Measurements from ENCODE around the gene VAMP1. TPM values are rescaled to one million over a fixed set of nuclear protein-coding genes. Genes with fewer than 3 reads are reported as not detected.
"Not testable (repeated sequence)": the region's sequence is repeated elsewhere in the genome, so short reads cannot be mapped to it uniquely, and the experiment has no call there.

The VAMP1 gene
- polyA plus RNA-seq, 3 donors: 0.84 to 24.6 (median 0.85) TPM

DNA sequence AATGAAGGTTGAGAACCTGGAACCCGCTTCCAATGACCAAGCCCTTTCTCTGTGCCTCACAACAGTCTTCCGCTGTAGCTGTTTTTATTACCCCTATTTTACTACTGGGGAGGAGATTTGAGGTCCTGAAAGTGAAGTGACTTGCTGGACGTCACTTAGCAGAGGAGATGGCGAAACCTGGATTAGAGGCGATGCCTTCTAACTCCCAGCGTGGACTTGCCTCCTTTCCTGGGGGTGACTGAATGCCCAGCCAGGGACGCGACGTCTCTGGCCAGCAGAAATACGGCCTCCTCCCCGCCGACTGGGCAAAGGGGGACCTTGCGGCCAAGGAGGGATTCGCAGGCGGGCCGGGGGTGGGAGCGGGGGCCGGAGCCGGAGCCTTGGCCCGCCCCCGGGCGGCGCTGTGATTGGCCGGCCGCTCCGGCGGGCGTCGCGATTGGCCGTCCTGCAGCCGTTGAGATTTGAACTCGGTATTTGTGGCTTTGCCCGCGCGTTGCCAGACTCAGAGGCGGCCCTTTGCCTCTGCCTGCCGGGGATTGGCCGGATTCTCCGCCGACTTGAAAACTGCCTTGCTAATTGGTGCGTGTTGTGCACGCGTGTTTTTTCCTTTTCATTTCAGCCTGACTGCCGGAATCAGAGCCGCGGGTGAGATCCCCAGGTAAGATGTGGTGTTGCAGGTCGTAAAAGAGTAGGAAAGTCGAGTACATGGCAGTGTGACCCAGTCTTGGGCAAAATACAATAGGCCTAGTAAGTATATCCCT is 23.2 kb upstream of the VAMP1 start, which contains the start of gene NCAPD2:
Gene NCAPD2 (plus strand): TSS at position 606 of the 761 bp plus-strand sequence. CDS start 997 bp downstream, outside the sequence.
- Mint-ChIP-seq H3K4me1 (peaks cover 22% of the 10 kb centered on the region), H3K4me3 (peak within 1 kb of the TSS; percentile 97 to 98), H3K27me3 (ENCODE audit: low read depth in 3 of 3) (peaks cover 0 to 3% (median 2%) of the 10 kb centered on the region in 3 donors), H3K27ac (peak within 1 kb of the TSS; percentile 95 to 99 (median 99)), H3K9me3 (no peaks in the 10 kb centered on the region), H3K36me3 (peaks cover 20 to 35% of the 10 kb centered on the region in 2 donors)
- DNase-seq: peak; percentile 91 to 95 (median 91)
- TF ChIP-seq, protein P1, sequence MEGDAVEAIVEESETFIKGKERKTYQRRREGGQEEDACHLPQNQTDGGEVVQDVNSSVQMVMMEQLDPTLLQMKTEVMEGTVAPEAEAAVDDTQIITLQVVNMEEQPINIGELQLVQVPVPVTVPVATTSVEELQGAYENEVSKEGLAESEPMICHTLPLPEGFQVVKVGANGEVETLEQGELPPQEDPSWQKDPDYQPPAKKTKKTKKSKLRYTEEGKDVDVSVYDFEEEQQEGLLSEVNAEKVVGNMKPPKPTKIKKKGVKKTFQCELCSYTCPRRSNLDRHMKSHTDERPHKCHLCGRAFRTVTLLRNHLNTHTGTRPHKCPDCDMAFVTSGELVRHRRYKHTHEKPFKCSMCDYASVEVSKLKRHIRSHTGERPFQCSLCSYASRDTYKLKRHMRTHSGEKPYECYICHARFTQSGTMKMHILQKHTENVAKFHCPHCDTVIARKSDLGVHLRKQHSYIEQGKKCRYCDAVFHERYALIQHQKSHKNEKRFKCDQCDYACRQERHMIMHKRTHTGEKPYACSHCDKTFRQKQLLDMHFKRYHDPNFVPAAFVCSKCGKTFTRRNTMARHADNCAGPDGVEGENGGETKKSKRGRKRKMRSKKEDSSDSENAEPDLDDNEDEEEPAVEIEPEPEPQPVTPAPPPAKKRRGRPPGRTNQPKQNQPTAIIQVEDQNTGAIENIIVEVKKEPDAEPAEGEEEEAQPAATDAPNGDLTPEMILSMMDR (IDR thresholded peaks at IDR 0.05): peak; percentile 19
- H3K4me3 ChIP-seq (replicated peaks in 1 of 3; ENCODE audit: low read depth in 2 of 3, low read length in 3 of 3): peak within 1 kb of the TSS; percentile 61 to 92 (median 90)
- peaks cover 58% of the 10 kb centered on the region for H3K79me2 ChIP-seq (ENCODE audit: insufficient read depth, low read length)
- H3K4me1 ChIP-seq (ENCODE audit: control insufficient read depth in 1 of 2, insufficient read depth in 2 of 2, low read length in 2 of 2): peaks cover 20 to 30% of the 10 kb centered on the region in 2 donors
- peak within 1 kb of the TSS; percentile 88 to 91 for H3K27ac ChIP-seq (ENCODE audit: low read depth in 1 of 2, low read length in 2 of 2)
- no peaks in the 10 kb centered on the region for H3K27me3 ChIP-seq (ENCODE audit: control insufficient read depth in 2 of 2, insufficient read depth in 2 of 2, low read length in 2 of 2)
- peak within 1 kb of the TSS; percentile 94 for H2AFZ ChIP-seq (ENCODE audit: insufficient read depth, low read depth, low read length, poor library complexity, severe bottlenecking)
- H3K9ac ChIP-seq (ENCODE audit: insufficient read depth, low read length, poor library complexity, severe bottlenecking): peak within 1 kb of the TSS; percentile 73
- peaks cover 28 to 39% of the 10 kb centered on the region in 2 donors for H3K36me3 ChIP-seq (replicated peaks in 1 of 2; ENCODE audit: control insufficient read depth in 1 of 2, insufficient read depth in 2 of 2, low read length in 2 of 2)
- no peaks in the 10 kb centered on the region for H3K9me3 ChIP-seq (replicated peaks in 1 of 2; ENCODE audit: control insufficient read depth in 1 of 2, insufficient read depth in 1 of 2, low read length in 2 of 2)
- H3K4me2 ChIP-seq (replicated peaks; ENCODE audit: extremely low read depth, low read length, poor library complexity, severe bottlenecking): peak within 1 kb of the TSS; percentile 93
- intact Hi-C loops (cut with micrococcal nuclease): loop anchor here (2.0 kb wide), 2 partner anchors 23 to 41 kb away; partner anchors contain the start of genes GAPDH (in 1 of the 2) and VAMP1 (in 1 of the 2)
- 0% methylated on average over 47 of the region's 49 CpGs for WGBS (ENCODE audit: insufficient coverage)
- H4K20me1 ChIP-seq (ENCODE audit: insufficient read depth, low read length): peaks cover 10% of the 10 kb centered on the region

DNA sequence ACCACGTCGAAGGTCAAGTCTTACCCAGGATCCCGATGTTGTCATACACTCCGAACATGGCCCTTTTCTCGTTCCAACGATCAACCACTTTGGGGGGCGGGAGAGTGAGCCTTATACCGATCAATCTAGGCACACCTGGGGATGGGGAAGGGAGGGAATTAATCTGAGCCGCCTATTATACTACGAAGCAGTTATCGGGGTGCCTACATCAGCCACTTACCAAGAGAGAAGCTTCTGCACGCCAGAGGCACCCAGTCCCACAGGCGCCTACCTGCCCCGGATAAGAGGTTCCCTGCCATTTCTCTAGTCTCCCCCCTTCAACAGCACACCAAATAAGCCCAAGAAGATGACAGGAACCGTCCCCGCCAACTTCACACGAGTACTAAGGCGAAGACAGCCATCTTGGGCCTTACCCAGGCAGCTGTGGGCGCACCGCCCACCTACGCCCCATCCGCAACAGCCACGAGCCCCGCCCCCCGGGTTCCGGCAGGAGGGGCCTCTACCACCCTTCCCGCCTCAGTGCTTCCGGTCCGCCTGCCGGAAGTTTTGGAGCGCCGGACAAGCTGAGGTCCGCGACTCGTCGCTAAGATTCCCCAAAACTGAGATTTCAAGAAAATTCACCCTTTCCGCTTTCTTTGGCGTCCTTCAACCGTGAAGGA is 22.5 kb upstream of the VAMP1 start, which contains the start of gene MRPL51:
Gene MRPL51 (minus strand): TSS at position 425 of the 659 bp plus-strand sequence. CDS start 126 bp downstream, at position 299.
- peaks cover 16 to 28% of the 10 kb centered on the region in 2 donors for H3K36me3 Mint-ChIP-seq
- TF ChIP-seq, protein P1 (IDR thresholded peaks at IDR 0.05): no peak
- Histone ChIP-seq H3K4me3 (replicated peaks in 1 of 3; ENCODE audit: low read depth in 2 of 3, low read length in 3 of 3) (peak within 1 kb of the TSS; percentile 61 to 92 (median 90)), H3K79me2 (ENCODE audit: insufficient read depth, low read length) (peaks cover 51% of the 10 kb centered on the region), H3K27ac (ENCODE audit: low read depth in 1 of 2, low read length in 2 of 2) (peak within 1 kb of the TSS; percentile 88 to 91), H3K36me3 (replicated peaks in 1 of 2; ENCODE audit: control insufficient read depth in 1 of 2, insufficient read depth in 2 of 2, low read length in 2 of 2) (peaks cover 21 to 32% of the 10 kb centered on the region in 2 donors), H3K9me3 (replicated peaks in 1 of 2; ENCODE audit: control insufficient read depth in 1 of 2, insufficient read depth in 1 of 2, low read length in 2 of 2) (no peaks in the 10 kb centered on the region), H3K4me2 (replicated peaks; ENCODE audit: extremely low read depth, low read length, poor library complexity, severe bottlenecking) (peak within 1 kb of the TSS; percentile 93), H4K20me1 (ENCODE audit: insufficient read depth, low read length) (peaks cover 10% of the 10 kb centered on the region), H3K27me3 (ENCODE audit: control insufficient read depth in 2 of 2, insufficient read depth in 2 of 2, low read length in 2 of 2) (no peaks in the 10 kb centered on the region), H3K4me1 (ENCODE audit: control insufficient read depth in 1 of 2, insufficient read depth in 2 of 2, low read length in 2 of 2) (peaks cover 20 to 30% of the 10 kb centered on the region in 2 donors), H3K9ac (ENCODE audit: insufficient read depth, low read length, poor library complexity, severe bottlenecking) (peak within 1 kb of the TSS; percentile 73), H2AFZ (ENCODE audit: insufficient read depth, low read depth, low read length, poor library complexity, severe bottlenecking) (peak within 1 kb of the TSS; percentile 94)
- H3K9me3 Mint-ChIP-seq: no peaks in the 10 kb centered on the region
- peaks cover 0 to 3% (median 2%) of the 10 kb centered on the region in 3 donors for H3K27me3 Mint-ChIP-seq (ENCODE audit: low read depth in 3 of 3)
- peak within 1 kb of the TSS; percentile 97 to 98 for H3K4me3 Mint-ChIP-seq
- peak; percentile 91 to 94 (median 93) for DNase-seq
- H3K27ac Mint-ChIP-seq: peak within 1 kb of the TSS; percentile 95 to 99 (median 99)
- intact Hi-C loops (cut with micrococcal nuclease): loop anchor here (2.0 kb wide), 2 partner anchors 22 to 42 kb away; partner anchors contain the start of genes GAPDH (in 1 of the 2) and VAMP1 (in 1 of the 2)
- WGBS (ENCODE audit: insufficient coverage): 0% methylated on average over 28 of the region's 39 CpGs
- H3K4me1 Mint-ChIP-seq: peaks cover 22% of the 10 kb centered on the region

DNA sequence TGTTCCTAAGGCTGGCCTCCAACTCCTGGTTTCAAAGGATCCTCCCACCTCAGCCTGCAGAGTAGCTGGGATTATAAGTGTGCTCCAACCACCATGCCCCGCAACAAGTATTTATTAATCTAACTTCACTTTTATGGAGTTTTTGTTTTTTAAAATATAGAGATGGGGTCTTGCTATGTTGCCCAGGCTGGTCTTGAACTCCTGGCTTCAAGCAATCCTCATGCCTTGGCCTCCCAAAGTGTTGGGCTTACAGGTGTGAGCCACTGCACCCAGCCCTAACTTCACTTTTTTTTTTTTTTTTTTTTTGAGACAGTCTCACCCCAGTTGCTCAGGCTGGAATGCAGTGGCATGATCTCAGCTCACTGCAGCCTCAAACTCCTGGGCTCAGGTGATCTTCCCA is 20.2 kb upstream of the VAMP1 start:
- H3K36me3 Mint-ChIP-seq; H3K27me3 ChIP-seq (ENCODE audit: control insufficient read depth in 2 of 2, insufficient read depth in 2 of 2, low read length in 2 of 2); DNase-seq; H4K20me1 ChIP-seq (ENCODE audit: insufficient read depth, low read length); H3K4me3 ChIP-seq (replicated peaks in 1 of 3; ENCODE audit: low read depth in 2 of 3, low read length in 3 of 3); H3K27me3 Mint-ChIP-seq (ENCODE audit: low read depth in 3 of 3); H3K4me2 ChIP-seq (replicated peaks; ENCODE audit: extremely low read depth, low read length, poor library complexity, severe bottlenecking); H3K9me3 Mint-ChIP-seq; H3K9me3 ChIP-seq (replicated peaks in 1 of 2; ENCODE audit: control insufficient read depth in 1 of 2, insufficient read depth in 1 of 2, low read length in 2 of 2); H2AFZ ChIP-seq (ENCODE audit: insufficient read depth, low read depth, low read length, poor library complexity, severe bottlenecking); intact Hi-C loops (cut with micrococcal nuclease); H3K27ac ChIP-seq (ENCODE audit: low read depth in 1 of 2, low read length in 2 of 2); H3K9ac ChIP-seq (ENCODE audit: insufficient read depth, low read length, poor library complexity, severe bottlenecking); H3K27ac Mint-ChIP-seq; H3K4me3 Mint-ChIP-seq: not testable (repeated sequence)
- H3K4me1 Mint-ChIP-seq: peaks cover 19% of the 10 kb centered on the region
- no CpG with 5 or more reads among the region's 1 CpG for WGBS (ENCODE audit: insufficient coverage)
- peaks cover 5 to 11% of the 10 kb centered on the region in 2 donors for H3K36me3 ChIP-seq (replicated peaks in 1 of 2; ENCODE audit: control insufficient read depth in 1 of 2, insufficient read depth in 2 of 2, low read length in 2 of 2)
- H3K79me2 ChIP-seq (ENCODE audit: insufficient read depth, low read length): peaks cover 28% of the 10 kb centered on the region
- H3K4me1 ChIP-seq (ENCODE audit: control insufficient read depth in 1 of 2, insufficient read depth in 2 of 2, low read length in 2 of 2): peaks cover 20 to 26% of the 10 kb centered on the region in 2 donors

Data from CD14-positive monocyte (primary cell).